GM18519 (cell line): ENCODE measurements around the gene MYO18A.

ENCODE experiments used
- ATAC-seq: cut with Tn5 transposase; IDR thresholded peaks from one replicate; pipeline ENCODE4 v1.9.1; 2021; ENCODE audit warnings: mild to moderate bottlenecking, moderate library complexity; ENCODE audit not compliant: unreplicated experiment, low FRiP score

The MYO18A gene

DNA sequence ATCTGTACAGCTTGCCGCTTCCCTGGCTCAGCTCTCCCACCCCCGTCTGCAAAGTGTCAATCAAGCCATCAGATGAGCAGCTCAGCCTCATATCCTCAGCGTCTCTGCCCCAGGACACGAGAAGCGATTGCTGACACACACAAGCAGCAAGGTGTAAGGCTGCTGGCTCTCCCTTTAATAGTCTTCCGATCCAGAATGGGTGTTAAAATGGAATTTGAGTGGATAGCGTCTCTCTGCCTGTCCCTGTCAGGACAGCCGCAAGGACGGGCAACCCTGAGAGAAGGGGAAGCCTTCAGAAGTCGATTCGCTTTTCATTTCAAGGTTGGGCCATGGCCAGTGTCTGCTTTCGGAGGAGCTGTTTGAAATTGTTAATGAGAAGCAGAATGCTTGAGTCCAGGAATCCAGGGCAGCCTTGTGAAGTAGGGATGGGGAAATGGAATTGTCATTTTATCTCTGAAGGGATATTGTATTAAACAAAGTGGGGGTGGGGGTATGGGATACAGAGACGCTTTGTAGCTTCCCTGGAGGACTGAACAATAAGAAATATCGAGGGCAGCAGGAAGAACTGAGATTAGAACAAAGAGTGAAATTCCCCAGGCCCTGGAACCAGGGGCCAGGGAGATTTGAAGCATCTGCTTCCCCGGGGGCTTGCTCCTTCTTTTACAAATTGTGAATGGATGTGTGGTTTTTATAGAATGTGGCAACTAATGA, 142.0 kb downstream of the MYO18A start:
- no peak for ATAC-seq

DNA sequence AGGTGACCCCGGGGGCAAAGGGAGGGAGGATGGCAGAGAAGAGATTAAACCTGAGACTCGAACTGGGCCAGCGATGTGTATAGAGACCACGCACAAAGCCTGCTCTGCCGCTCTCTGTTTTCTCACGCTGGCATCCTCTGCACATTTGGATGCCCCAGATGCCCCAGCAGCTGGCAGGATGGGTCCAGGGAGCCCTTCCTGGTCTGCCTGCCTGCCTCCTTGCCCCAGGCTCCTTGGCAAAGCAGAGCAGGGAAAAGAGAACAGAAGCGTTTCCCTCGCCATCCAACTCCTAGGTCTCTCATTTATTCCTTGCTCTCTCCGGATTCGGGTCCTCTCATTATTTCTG, 142.5 kb downstream of the MYO18A start:
- no peak for ATAC-seq

DNA sequence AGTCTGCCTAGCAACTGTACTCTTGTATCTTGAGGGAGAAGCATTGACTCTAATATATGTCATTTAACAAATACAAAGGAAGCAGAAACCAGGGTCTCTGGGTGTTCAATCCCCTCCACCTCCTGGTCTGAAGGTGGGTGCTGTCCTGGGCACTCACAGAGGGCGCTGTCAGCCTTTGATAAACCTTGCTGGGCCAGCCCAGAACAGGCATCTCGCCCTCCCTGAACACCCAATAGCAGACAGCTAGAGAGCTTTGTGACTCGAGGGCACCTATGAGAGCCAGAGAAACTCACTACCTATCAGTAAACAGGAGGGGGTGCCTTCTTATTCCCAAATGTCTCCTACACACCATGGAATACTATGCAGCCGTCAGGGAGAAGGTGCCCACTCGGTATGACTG, 143.6 kb downstream of the MYO18A start:
- no peak for ATAC-seq

DNA sequence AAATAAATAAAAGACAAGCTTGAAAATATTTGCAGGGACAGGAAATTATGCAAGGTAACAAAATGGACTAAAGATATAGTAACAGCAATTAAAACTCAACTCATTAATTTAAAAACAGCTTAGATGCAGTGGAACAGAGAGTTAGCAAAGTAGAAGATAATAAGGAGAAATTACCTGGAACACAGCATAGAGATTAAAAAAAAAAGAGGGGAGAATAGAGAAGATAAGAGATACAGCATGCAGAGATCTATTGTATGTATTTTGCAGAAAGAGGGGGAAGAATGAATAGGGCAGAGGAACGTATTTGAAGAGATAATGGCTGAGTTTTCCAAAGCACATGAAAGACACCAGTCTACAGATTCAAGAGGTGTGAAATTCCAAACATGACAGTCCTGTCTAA, 145.7 kb downstream of the MYO18A start:
- no peak for ATAC-seq

DNA sequence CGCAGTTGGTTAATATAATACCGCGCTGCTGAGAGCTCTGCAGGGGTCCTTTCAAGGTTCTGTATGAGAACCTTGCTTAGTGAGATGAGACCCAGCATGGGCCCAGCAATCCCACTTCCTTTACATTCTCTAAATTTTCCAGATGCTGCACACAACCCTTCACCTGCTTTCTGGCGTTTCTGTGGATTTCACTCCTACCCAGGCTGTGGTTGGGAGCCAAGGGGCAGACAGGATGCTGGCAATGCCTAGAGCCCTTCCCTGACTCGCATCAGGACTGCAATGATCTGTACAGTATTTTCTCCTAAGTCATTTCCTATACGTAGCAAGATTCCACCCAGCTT, 147.4 kb downstream of the MYO18A start:
- ATAC-seq = no peak

DNA sequence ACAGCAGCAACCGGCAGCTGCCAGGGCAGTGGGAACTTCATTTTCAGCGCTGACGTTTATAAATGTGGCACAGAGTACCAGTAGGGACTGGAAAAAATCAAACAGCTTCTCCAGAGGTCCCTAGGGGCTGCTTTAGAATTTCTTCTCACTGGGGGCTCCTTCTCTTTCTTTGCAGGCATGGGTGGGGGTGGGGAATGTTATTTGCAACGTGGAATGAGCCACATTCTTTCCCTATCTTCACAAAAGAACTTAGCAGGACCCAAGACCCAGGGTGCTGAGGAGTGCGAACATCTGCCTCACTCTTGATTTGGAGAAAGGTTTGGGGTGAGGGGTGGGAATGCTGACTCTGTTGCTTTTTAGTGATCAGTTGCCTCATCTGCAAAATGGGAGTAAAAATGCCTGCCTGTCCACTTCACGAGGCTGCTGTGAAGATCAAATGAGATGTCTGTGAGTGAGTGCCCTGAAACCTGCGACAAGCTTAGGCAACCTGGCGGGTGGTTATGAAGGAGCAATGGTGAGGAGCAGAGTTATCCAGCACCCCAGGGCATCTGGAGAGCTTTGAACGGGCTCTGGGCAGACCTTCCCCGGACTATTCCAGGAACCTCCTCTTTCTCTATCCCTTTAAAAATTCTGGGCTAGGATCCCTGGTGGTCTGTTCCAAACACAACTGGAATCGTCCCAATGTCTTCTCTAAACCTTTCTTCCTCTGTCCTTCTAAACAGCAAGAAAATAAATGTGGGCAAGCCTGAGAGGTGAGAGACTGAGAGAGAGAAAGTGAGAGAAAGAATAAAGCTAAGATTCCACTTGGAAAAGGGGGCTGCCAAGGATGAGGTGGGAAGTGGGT, 148.0 kb downstream of the MYO18A start:
- no peak for ATAC-seq

DNA sequence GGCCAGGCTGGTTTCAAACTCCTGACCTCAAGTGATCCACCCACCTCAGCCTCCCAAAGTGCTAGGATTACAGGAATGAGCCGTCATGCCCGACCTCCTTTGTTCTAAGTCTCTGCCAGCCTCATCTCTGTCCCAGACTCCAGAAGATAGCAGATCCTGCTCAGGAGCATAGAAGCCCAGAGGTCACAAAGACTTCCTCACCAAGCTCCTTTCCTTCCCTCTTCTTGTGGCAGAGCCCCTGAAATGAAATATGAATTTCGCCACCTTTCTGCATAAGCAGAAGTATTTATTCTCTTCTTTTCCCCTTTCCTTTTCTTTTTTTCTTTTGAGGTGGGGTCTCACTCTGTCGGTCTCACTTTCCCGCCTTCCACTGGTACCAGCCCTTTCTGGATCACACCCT, 148.7 kb downstream of the MYO18A start:
- ATAC-seq = no peak

DNA sequence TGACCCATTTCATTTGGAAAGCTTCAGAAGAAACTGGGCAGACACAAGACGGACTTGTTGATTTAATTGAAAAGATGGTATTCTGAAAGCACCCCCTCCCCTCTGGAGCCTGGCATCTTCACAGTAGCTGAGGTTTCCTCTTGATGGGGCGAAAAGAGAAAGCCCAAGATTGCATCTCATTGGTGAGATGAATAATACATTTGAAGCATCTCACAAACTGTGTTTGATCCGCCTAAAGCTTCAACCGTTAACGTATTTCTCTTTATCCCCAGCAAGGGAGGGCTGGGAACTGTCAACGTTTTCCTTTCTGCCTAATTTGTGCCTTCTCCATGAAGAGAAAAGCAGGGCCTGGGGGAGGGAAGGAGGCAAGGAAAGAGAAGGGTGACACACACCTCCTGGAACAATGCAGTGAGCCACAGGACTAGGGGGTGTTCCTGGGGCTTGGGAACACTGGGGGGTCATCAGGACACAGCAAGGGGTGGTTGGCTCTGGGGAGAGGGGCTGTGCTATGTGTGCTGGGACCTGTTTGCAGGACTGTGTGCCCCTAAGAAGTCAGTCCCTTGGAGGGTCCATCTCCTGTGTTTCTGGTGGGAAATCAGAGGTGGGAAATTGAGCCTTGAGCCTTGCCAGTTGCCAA, 155.8 kb downstream of the MYO18A start:
- ATAC-seq = no peak

DNA sequence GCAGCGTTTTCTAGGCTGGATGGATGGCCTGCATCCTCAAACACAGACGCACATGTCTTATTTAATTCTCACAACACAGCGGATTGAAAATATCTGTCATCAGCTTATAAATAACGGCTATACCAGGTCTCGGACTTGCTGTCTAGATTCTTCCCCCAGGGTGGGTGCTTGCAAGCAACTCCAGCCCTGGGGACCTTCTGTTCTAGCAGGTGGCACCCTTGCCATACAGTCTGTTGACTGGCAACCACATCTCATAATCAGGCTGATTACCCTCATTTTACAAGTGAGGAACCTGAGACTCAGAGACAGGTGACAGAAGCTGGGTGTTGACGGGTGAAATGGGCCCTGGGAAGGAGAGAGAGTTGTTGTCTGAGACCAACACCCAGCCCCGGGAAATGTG, 158.1 kb downstream of the MYO18A start:
- no peak for ATAC-seq

DNA sequence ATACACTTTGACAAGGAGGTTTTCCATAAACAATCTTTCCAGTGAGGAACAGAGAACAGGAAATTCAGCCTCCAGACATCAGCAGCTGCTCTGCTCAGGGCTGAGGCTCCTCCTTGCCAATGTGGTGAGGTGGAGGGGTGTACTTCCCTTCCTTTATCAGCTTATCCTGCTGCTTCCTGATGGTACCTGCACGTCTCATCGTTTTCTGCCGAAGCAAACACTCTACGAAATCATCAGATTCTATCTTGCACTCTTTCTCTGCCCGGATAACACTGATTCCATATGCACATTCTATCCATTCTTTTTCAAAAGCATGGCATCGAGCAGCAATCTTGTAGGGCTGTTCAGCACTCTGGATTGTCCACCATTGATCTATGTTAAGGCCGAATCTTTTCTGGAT, 159.0 kb downstream of the MYO18A start:
- ATAC-seq = no peak
